ENCODE results near the gene PRB3. TPM values are rescaled to one million over a fixed set of nuclear protein-coding genes. Genes with fewer than 3 reads are reported as not detected.

The PRB3 gene
- polyA plus RNA-seq, 3 donors: not detected

DNA sequence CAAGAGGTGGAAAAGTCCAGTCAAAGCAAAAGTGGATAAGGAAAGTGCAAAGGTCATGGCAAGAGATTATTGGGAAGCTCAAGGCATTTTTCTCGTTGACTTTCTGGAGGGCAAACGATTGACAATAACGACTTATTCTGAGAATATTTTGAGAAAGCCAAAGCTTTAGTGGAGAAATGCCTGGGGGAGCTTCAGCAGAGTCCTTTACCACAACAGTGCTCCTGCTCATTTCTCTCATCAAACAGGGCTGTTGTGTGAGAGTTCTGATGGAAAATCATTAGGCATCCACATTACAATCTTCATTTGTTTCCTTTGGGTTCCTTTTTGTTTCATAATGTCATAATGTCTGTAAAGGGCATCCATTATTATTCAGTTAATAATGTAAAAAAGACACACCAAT lies 26.9 kb downstream of the PRB3 start:
- Histone ChIP-seq H3K9me3 (replicated peaks in 1 of 2; ENCODE audit: control insufficient read depth in 1 of 2, insufficient read depth in 1 of 2, low read length in 2 of 2) (no peaks in the 10 kb centered on the region), H3K36me3 (replicated peaks in 1 of 2; ENCODE audit: control insufficient read depth in 1 of 2, insufficient read depth in 2 of 2, low read length in 2 of 2) (no peaks in the 10 kb centered on the region), H3K4me3 (replicated peaks in 1 of 3; ENCODE audit: low read depth in 2 of 3, low read length in 3 of 3) (no peak overlapping the region), H3K4me2 (replicated peaks; ENCODE audit: extremely low read depth, low read length, poor library complexity, severe bottlenecking) (no peak overlapping the region), H4K20me1 (ENCODE audit: insufficient read depth, low read length) (no peaks in the 10 kb centered on the region), H3K79me2 (ENCODE audit: insufficient read depth, low read length) (no peaks in the 10 kb centered on the region), H3K27me3 (ENCODE audit: control insufficient read depth in 2 of 2, insufficient read depth in 2 of 2, low read length in 2 of 2) (no peaks in the 10 kb centered on the region), H3K4me1 (ENCODE audit: control insufficient read depth in 1 of 2, insufficient read depth in 2 of 2, low read length in 2 of 2) (no peaks in the 10 kb centered on the region), H2AFZ (ENCODE audit: insufficient read depth, low read depth, low read length, poor library complexity, severe bottlenecking) (no peak overlapping the region), H3K27ac (ENCODE audit: low read depth in 1 of 2, low read length in 2 of 2) (no peak overlapping the region), H3K9ac (ENCODE audit: insufficient read depth, low read length, poor library complexity, severe bottlenecking) (no peak overlapping the region)
- 100% methylated on average over 1 of the region's 3 CpGs for WGBS (ENCODE audit: insufficient coverage)
- Mint-ChIP-seq H3K27me3 (ENCODE audit: low read depth in 3 of 3) (no peaks in the 10 kb centered on the region), H3K27ac (no peak overlapping the region), H3K4me1 (no peaks in the 10 kb centered on the region), H3K36me3 (no peaks in the 10 kb centered on the region), H3K4me3 (no peak overlapping the region), H3K9me3 (peaks cover 0 to 3% (median 0%) of the 10 kb centered on the region in 7 donors)
- no peak for TF ChIP-seq CTCF (IDR thresholded peaks at IDR 0.05)
- intact Hi-C loops (cut with micrococcal nuclease): no loop called here
- no peak for DNase-seq

- DNase-seq: no peak
- Mint-ChIP-seq H3K4me3 (no peak overlapping the region), H3K4me1 (no peaks in the 10 kb centered on the region), H3K27me3 (ENCODE audit: low read depth in 3 of 3) (peaks cover 0 to 2% (median 1%) of the 10 kb centered on the region in 3 donors), H3K36me3 (no peaks in the 10 kb centered on the region), H3K9me3 (peaks cover 0 to 3% (median 0%) of the 10 kb centered on the region in 7 donors), H3K27ac (no peak overlapping the region)
- no peak for TF ChIP-seq CTCF (IDR thresholded peaks at IDR 0.05)
- no peaks in the 10 kb centered on the region for H3K36me3 ChIP-seq (replicated peaks in 1 of 2; ENCODE audit: control insufficient read depth in 1 of 2, insufficient read depth in 2 of 2, low read length in 2 of 2)
- no peaks in the 10 kb centered on the region for H3K27me3 ChIP-seq (ENCODE audit: control insufficient read depth in 2 of 2, insufficient read depth in 2 of 2, low read length in 2 of 2)
- H3K9ac ChIP-seq (ENCODE audit: insufficient read depth, low read length, poor library complexity, severe bottlenecking): no peak overlapping the region
- no peaks in the 10 kb centered on the region for H3K9me3 ChIP-seq (replicated peaks in 1 of 2; ENCODE audit: control insufficient read depth in 1 of 2, insufficient read depth in 1 of 2, low read length in 2 of 2)
- WGBS (ENCODE audit: insufficient coverage): 100% methylated on average over 2 of the region's 3 CpGs
- no peak overlapping the region for H3K27ac ChIP-seq (ENCODE audit: low read depth in 1 of 2, low read length in 2 of 2)
- H3K4me3 ChIP-seq (replicated peaks in 1 of 3; ENCODE audit: low read depth in 2 of 3, low read length in 3 of 3): no peak overlapping the region
- intact Hi-C loops (cut with micrococcal nuclease): no loop called here
- H3K79me2 ChIP-seq (ENCODE audit: insufficient read depth, low read length): no peaks in the 10 kb centered on the region
- H2AFZ ChIP-seq (ENCODE audit: insufficient read depth, low read depth, low read length, poor library complexity, severe bottlenecking): no peak overlapping the region
- H4K20me1 ChIP-seq (ENCODE audit: insufficient read depth, low read length): no peaks in the 10 kb centered on the region
- no peaks in the 10 kb centered on the region for H3K4me1 ChIP-seq (ENCODE audit: control insufficient read depth in 1 of 2, insufficient read depth in 2 of 2, low read length in 2 of 2)
- H3K4me2 ChIP-seq (replicated peaks; ENCODE audit: extremely low read depth, low read length, poor library complexity, severe bottlenecking): no peak overlapping the region
These were observed 29.1 kb downstream of the PRB3 start for GRCh38 chr12:11240348-11240930.
